ENCODE results near the gene CMIP. TPM values are rescaled to one million over a fixed set of nuclear protein-coding genes. Genes with fewer than 3 reads are reported as not detected.

Gene CMIP
- total and polyA plus RNA-seq, 10 of the 15 experiments (the other 5 are each of a cell fraction or from before 2014, with no cell fraction given) = 1.2 to 43.2 (median 4.4) TPM

DNA sequence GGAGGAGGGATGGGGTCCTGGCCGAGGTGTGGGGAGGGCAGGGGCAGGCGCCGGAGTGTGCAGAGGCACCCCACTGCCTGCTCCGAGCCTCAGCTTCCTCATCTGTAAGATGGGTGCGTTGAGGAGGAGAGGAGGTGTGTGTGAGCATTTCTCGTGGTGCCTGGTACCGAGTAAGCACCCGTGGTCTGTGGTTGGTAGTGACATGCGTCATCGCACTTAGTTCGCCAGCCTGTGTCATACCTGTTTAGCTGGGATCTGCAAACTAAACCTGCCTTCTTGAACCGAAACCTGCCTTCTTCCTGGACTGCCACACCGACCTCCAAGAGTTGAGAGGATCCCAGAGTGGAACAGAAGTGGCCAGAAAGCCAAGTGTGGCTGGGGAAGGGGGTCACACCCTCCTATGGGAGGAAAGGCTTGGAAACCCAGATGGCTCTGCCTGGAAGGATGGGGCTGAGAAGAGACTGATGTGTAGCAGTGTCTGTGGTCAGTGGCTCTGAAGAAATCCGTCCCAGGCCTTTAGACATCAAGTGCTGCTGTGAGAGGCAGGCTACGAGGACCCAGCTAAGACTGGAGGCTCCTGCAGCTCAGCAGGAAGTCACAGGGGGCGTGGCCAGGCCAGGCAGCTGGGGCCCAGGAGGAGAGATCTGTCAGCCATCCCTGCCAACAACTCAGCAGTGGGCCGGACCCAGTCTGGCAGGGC is 171.9 kb downstream of the CMIP start (continued):
- TF ChIP-seq, protein P1, sequence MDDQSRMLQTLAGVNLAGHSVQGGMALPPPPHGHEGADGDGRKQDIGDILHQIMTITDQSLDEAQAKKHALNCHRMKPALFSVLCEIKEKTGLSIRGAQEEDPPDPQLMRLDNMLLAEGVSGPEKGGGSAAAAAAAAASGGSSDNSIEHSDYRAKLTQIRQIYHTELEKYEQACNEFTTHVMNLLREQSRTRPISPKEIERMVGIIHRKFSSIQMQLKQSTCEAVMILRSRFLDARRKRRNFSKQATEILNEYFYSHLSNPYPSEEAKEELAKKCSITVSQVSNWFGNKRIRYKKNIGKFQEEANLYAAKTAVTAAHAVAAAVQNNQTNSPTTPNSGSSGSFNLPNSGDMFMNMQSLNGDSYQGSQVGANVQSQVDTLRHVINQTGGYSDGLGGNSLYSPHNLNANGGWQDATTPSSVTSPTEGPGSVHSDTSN (IDR thresholded peaks at IDR 0.05; ENCODE audit: insufficient replicate concordance, low read depth, low read length) = no peak
- TF ChIP-seq, protein P2, sequence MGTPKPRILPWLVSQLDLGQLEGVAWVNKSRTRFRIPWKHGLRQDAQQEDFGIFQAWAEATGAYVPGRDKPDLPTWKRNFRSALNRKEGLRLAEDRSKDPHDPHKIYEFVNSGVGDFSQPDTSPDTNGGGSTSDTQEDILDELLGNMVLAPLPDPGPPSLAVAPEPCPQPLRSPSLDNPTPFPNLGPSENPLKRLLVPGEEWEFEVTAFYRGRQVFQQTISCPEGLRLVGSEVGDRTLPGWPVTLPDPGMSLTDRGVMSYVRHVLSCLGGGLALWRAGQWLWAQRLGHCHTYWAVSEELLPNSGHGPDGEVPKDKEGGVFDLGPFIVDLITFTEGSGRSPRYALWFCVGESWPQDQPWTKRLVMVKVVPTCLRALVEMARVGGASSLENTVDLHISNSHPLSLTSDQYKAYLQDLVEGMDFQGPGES (IDR thresholded peaks at IDR 0.05) = no peak
- TF ChIP-seq, protein P3, sequence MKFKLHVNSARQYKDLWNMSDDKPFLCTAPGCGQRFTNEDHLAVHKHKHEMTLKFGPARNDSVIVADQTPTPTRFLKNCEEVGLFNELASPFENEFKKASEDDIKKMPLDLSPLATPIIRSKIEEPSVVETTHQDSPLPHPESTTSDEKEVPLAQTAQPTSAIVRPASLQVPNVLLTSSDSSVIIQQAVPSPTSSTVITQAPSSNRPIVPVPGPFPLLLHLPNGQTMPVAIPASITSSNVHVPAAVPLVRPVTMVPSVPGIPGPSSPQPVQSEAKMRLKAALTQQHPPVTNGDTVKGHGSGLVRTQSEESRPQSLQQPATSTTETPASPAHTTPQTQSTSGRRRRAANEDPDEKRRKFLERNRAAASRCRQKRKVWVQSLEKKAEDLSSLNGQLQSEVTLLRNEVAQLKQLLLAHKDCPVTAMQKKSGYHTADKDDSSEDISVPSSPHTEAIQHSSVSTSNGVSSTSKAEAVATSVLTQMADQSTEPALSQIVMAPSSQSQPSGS (IDR thresholded peaks at IDR 0.05; ENCODE audit: low read length) = no peak
- TF ChIP-seq ZBED1 (IDR thresholded peaks at IDR 0.05; ENCODE audit: borderline replicate concordance) (no peak), ZNF24 (IDR thresholded peaks at IDR 0.05) (no peak), MEF2A (IDR thresholded peaks at IDR 0.05; ENCODE audit: insufficient read depth, low read depth, low read length) (no peak), POLR2A (IDR thresholded peaks at IDR 0.05; ENCODE audit: low read depth, low read length) (peak; percentile 45; the same call in 1 of the 2 replicates), BMI1 (IDR thresholded peaks at IDR 0.05; ENCODE audit: borderline replicate concordance) (no peak), NFXL1 (IDR thresholded peaks at IDR 0.05; ENCODE audit: borderline replicate concordance) (no peak), TARDBP (IDR thresholded peaks at IDR 0.05; ENCODE audit: borderline replicate concordance) (no peak), IKZF2 (IDR thresholded peaks at IDR 0.05) (peak; percentile 69 to 79; a peak in 3 of 4 replicates), RELA (IDR thresholded peaks at IDR 0.05; ENCODE audit: borderline replicate concordance, partially characterized antibody) (no peak), KAT2A (conservative IDR thresholded peaks at IDR 0.05; ENCODE audit: control insufficient read depth, low read depth, low read length) (no peak), SMAD5 (IDR thresholded peaks at IDR 0.05; ENCODE audit: low read depth) (no peak), EZH2 (IDR thresholded peaks at IDR 0.05; ENCODE audit: borderline replicate concordance, control insufficient read depth, low read depth, low read length) (no peak), ZNF217 (IDR thresholded peaks at IDR 0.05) (peak; percentile 74; the same call in 1 of the 2 replicates), ETV6 (conservative IDR thresholded peaks at IDR 0.05 in 1 of 2, IDR thresholded peaks at IDR 0.05 in 1 of 2; ENCODE audit: borderline replicate concordance in 1 of 2, low read depth in 1 of 2) (no peak), ASH2L (IDR thresholded peaks at IDR 0.05; ENCODE audit: borderline replicate concordance, low read depth) (no peak), CBFB (IDR thresholded peaks at IDR 0.05; ENCODE audit: low read depth) (no peak)
- TF ChIP-seq, protein P4, sequence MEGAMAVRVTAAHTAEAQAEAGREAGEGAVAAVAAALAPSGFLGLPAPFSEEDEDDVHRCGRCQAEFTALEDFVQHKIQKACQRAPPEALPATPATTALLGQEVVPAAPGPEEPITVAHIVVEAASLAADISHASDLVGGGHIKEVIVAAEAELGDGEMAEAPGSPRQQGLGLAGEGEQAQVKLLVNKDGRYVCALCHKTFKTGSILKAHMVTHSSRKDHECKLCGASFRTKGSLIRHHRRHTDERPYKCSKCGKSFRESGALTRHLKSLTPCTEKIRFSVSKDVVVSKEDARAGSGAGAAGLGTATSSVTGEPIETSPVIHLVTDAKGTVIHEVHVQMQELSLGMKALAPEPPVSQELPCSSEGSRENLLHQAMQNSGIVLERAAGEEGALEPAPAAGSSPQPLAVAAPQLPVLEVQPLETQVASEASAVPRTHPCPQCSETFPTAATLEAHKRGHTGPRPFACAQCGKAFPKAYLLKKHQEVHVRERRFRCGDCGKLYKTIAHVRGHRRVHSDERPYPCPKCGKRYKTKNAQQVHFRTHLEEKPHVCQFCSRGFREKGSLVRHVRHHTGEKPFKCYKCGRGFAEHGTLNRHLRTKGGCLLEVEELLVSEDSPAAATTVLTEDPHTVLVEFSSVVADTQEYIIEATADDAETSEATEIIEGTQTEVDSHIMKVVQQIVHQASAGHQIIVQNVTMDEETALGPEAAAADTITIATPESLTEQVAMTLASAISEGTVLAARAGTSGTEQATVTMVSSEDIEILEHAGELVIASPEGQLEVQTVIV (IDR thresholded peaks at IDR 0.05; ENCODE audit: borderline replicate concordance, partially characterized antibody) = no peak
- TF ChIP-seq, protein P5, sequence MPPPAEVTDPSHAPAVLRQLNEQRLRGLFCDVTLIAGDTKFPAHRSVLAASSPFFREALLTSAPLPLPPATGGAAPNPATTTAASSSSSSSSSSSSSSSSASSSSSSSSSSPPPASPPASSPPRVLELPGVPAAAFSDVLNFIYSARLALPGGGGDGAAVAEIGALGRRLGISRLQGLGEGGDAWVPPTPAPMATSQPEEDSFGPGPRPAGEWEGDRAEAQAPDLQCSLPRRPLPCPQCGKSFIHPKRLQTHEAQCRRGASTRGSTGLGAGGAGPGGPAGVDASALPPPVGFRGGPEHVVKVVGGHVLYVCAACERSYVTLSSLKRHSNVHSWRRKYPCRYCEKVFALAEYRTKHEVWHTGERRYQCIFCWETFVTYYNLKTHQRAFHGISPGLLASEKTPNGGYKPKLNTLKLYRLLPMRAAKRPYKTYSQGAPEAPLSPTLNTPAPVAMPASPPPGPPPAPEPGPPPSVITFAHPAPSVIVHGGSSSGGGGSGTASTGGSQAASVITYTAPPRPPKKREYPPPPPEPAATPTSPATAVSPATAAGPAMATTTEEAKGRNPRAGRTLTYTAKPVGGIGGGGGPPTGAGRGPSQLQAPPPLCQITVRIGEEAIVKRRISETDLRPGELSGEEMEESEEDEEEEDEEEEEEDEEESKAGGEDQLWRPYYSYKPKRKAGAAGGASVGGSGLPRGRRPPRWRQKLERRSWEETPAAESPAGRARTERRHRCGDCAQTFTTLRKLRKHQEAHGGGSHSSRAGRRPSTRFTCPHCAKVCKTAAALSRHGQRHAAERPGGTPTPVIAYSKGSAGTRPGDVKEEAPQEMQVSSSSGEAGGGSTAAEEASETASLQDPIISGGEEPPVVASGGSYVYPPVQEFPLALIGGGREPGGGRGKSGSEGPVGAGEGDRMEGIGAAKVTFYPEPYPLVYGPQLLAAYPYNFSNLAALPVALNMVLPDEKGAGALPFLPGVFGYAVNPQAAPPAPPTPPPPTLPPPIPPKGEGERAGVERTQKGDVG (CRISPR knock-in tag; IDR thresholded peaks at IDR 0.05) = no peak

All from GM12878 (cell line).